PC-9 (cell line): Measurements from ENCODE around the gene RPS17. TPM values are rescaled to one million over a fixed set of nuclear protein-coding genes. Genes with fewer than 3 reads are reported as not detected.

ENCODE experiments used
- BruUV-seq: library from RNA; stranded (reverse); fragments of 400-500 nt; replicated peaks from 2 replicates; lab custom pipeline; 2021; lab: Mats Ljungman, UMichigan
- CTCF ChIA-PET: fragments of 300-600 bp; sonication (Branson Sonifier 250); formaldehyde crosslinking; loops from one replicate; lab custom pipeline; 2022; ENCODE audit warnings: antibody characterized with exemption; lab: Charles Lee
- POLR2A ChIA-PET: fragments of 300-600 bp; sonication (Branson Sonifier 250); formaldehyde crosslinking; loops from one replicate; lab custom pipeline; 2022; ENCODE audit warnings: antibody characterized with exemption; ENCODE audit not compliant: unreplicated experiment; lab: Charles Lee
- DNase-seq, 2 experiments: peaks; one replicate each; pipeline versions ENCODE4 v3.0.0 to v3.0.0-alpha.2; 2015 to 2022; ENCODE audit warnings: mixed read lengths in 1 of 2
- H2AFZ ChIP-seq: fragments of 200-600 bp; sonication (generic); 2 replicates; pipeline ENCODE4 v1.8.1; 2017; ENCODE audit warnings: antibody characterized with exemption
- H3F3A ChIP-seq: fragments of 200-600 bp; sonication (generic); 2 replicates; pipeline ENCODE4 v1.8.1; 2017; ENCODE audit warnings: antibody characterized with exemption, mild to moderate bottlenecking, low read depth; ENCODE audit not compliant: insufficient read depth
- H3K27ac ChIP-seq: fragments of 200-600 bp; sonication (generic); 2 replicates; pipeline ENCODE4 v1.6.1; 2016; ENCODE audit warnings: mixed run types
- H3K27me3 ChIP-seq: fragments of 200-600 bp; sonication (generic); 2 replicates; pipeline ENCODE4 v1.6.1; 2016; ENCODE audit warnings: low read depth, mixed run types; ENCODE audit not compliant: insufficient read depth
- H3K36me3 ChIP-seq: fragments of 200-600 bp; sonication (generic); 2 replicates; pipeline ENCODE4 v1.6.1; 2016; ENCODE audit warnings: low read depth, mixed run types
- H3K4me1 ChIP-seq: fragments of 200-600 bp; sonication (generic); replicated peaks from 2 replicates; pipeline ENCODE4 v1.6.1; 2016; ENCODE audit warnings: mixed run types; ENCODE audit not compliant: insufficient read depth
- H3K4me2 ChIP-seq: fragments of 200-600 bp; sonication (generic); 2 replicates; pipeline ENCODE4 v1.6.1; 2017; ENCODE audit warnings: mixed run types
- H3K4me3 ChIP-seq: fragments of 200-600 bp; sonication (generic); 2 replicates; pipeline ENCODE4 v1.6.1; 2016; ENCODE audit warnings: mixed run types
- H3K79me2 ChIP-seq: fragments of 200-600 bp; sonication (generic); 2 replicates; pipeline ENCODE4 v1.6.1; 2017; ENCODE audit warnings: low read depth, mixed run types
- H3K9me2 ChIP-seq: fragments of 200-600 bp; sonication (generic); 2 replicates; pipeline ENCODE4 v1.8.1; 2017; ENCODE audit warnings: mild to moderate bottlenecking; ENCODE audit not compliant: insufficient read depth
- H3K9me3 ChIP-seq: fragments of 200-600 bp; sonication (generic); 2 replicates; pipeline ENCODE4 v1.8.1; 2016; ENCODE audit warnings: low read depth; ENCODE audit not compliant: insufficient read depth
- H4K20me1 ChIP-seq: fragments of 200-600 bp; sonication (generic); 2 replicates; pipeline ENCODE4 v1.8.1; 2017; ENCODE audit not compliant: insufficient read depth
- CTCF ChIP-seq: fragments of 200-600 bp; sonication (generic); conservative IDR thresholded peaks from 2 replicates; pipeline ENCODE4 v1.6.1; 2017; ENCODE audit warnings: mixed run types, antibody characterized with exemption, mild to moderate bottlenecking, moderate library complexity
- EZH2 ChIP-seq: fragments of 200-600 bp; sonication (generic); IDR thresholded peaks from 2 replicates; pipeline ENCODE4 v1.8.0; 2017; ENCODE audit warnings: antibody characterized with exemption, low read depth
- intact Hi-C: fragments of 100-400 bp; cut with micrococcal nuclease; formaldehyde crosslinking; loops from one replicate; pipeline ENCODE4 v1.10.0; 2022; ENCODE audit not compliant: unreplicated experiment
- total RNA-seq: library from RNA; stranded (reverse); gene quantifications from 2 replicates; pipeline ENCODE4 v1.2.3, GENCODE V29; 2021

Gene RPS17
- total RNA-seq, 1 experiment from 2014 or later = 1,891 TPM

GRCh38 chr15:82533801-82534200 is 6.5 kb downstream of the RPS17 start:
- peaks cover 23% of the 10 kb centered on the region for H3K79me2 ChIP-seq
- H3K9me2 ChIP-seq = no peaks in the 10 kb centered on the region
- ChIA-PET CTCF (no interaction called here), POLR2A (no interaction called here)
- H3K4me2 ChIP-seq = no peak overlapping the region
- no peaks in the 10 kb centered on the region for H3K9me3 ChIP-seq
- peaks cover 15% of the 10 kb centered on the region; the same call in 1 of the 2 replicates for H3K4me1 ChIP-seq
- no peak for DNase-seq
- no peak overlapping the region for H2AFZ ChIP-seq
- H4K20me1 ChIP-seq = peaks cover 34% of the 10 kb centered on the region
- peaks cover 65% of the 10 kb centered on the region for H3F3A ChIP-seq
- BruUV-seq = no TSS peak
- peaks cover 31% of the 10 kb centered on the region for H3K36me3 ChIP-seq
- peak overlapping the region; percentile 40 for H3K27ac ChIP-seq
- H3K27me3 ChIP-seq = no peaks in the 10 kb centered on the region
- no peak for TF ChIP-seq CTCF
- no peak for TF ChIP-seq EZH2
- intact Hi-C loops = no loop called here
- H3K4me3 ChIP-seq = no peak overlapping the region

DNA sequence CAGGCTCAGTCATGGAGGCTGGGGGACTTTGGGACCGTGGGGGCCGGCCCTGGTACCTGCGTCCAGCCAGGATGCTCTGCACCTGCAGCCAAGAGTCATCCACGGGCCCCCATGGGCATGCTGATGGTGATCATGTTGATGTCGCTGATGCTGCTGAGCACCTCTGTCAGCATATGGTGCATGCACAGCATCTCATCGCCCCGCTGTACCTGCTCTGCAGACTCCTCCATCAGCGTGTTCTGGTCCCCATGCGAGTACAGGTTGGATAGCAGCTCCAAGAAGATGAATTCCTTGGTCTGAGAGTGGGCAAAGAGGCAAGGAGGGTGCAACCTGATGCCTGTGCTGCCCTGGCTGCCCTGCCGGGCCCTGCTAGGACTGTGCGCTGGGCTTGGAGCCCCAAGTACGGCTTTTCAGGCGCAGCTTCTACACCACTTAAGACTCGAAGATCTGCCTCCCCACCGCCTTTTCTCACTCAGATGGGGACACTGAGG is 7.2 kb downstream of the RPS17 start:
- ChIA-PET CTCF (no interaction called here), POLR2A (interaction anchor here (1.1 kb wide), 1 partner anchor 217 kb away, joined by 7 read pairs; no protein-coding TSS in a partner anchor)
- TF ChIP-seq EZH2 (no peak), CTCF (no peak)
- H3K9me2 ChIP-seq = no peaks in the 10 kb centered on the region
- H3K27me3 ChIP-seq = no peaks in the 10 kb centered on the region
- no peaks in the 10 kb centered on the region for H3K9me3 ChIP-seq
- H3K4me3 ChIP-seq = no peak overlapping the region
- intact Hi-C loops = no loop called here
- peaks cover 7% of the 10 kb centered on the region; the same call in 1 of the 2 replicates for H3K4me1 ChIP-seq
- H3K4me2 ChIP-seq = no peak overlapping the region
- H2AFZ ChIP-seq = no peak overlapping the region
- H4K20me1 ChIP-seq = peaks cover 26% of the 10 kb centered on the region
- H3K36me3 ChIP-seq = peaks cover 23% of the 10 kb centered on the region
- peaks cover 15% of the 10 kb centered on the region for H3K79me2 ChIP-seq
- no peak overlapping the region for H3K27ac ChIP-seq
- H3F3A ChIP-seq = peaks cover 57% of the 10 kb centered on the region
- DNase-seq = no peak
- BruUV-seq = no TSS peak

DNA sequence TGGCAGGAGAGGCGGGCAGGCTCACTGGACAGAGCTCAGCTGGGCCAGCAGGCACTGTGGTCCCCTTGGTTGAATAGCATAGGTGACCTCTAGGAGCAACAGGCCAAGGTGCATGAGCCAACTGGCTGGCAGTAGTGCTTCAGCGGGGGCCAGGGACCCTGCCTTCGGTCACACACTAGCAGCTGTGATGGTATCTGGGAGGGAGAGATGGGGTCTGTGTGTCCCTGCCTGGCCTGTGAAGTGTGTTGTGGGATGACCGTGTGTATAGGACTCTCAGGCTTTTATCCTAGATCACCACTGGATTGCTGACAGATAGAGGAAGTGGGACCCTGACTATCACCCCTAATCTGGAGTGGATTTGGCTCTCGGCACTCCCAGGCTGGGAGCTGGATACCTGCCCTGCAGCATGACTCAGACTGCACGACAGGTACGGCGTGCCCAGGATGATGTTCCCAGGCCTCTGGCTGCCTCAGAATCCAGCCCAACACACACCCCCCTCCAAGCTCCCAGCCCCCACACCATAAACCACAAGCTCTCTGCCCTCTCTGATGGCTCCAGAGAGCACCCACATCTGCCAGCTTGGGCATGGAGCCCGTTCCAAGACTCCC is 7.8 kb downstream of the RPS17 start:
- Histone ChIP-seq H4K20me1 (peaks cover 21% of the 10 kb centered on the region), H3K27ac (no peak overlapping the region), H3K4me2 (no peak overlapping the region), H3K4me3 (no peak overlapping the region), H3K9me3 (no peaks in the 10 kb centered on the region), H3K79me2 (peaks cover 10% of the 10 kb centered on the region), H3K4me1 (0 out of 2 replicates have a peak, but pooled peaks cover 1% of the 10 kb centered on the region), H3K27me3 (no peaks in the 10 kb centered on the region), H3K9me2 (no peaks in the 10 kb centered on the region), H2AFZ (no peak overlapping the region), H3F3A (peaks cover 52% of the 10 kb centered on the region), H3K36me3 (peaks cover 17% of the 10 kb centered on the region)
- ChIA-PET CTCF (no interaction called here), POLR2A (interaction anchor here (1.1 kb wide), 1 partner anchor 218 kb away, joined by 7 read pairs; no protein-coding TSS in a partner anchor)
- BruUV-seq = no TSS peak
- intact Hi-C loops = no loop called here
- no peak for DNase-seq
- TF ChIP-seq EZH2 (no peak), CTCF (no peak)
